IMR-90 (cell line): ENCODE measurements around the gene RAB2B.

Source experiments
- BHLHE40 ChIP-seq: fragments of 150-350 bp; IDR thresholded peaks from 2 replicates; pipeline ENCODE4 v1.6.1; 2016; ENCODE audit warnings: mild to moderate bottlenecking, low read depth, low read length
- CEBPB ChIP-seq: IDR thresholded peaks from 2 replicates; pipeline ENCODE4 v1.6.1; 2012; ENCODE audit warnings: low read depth, low read length, improper control_type of control experiment
- CHD1 ChIP-seq: IDR thresholded peaks from 2 replicates; pipeline ENCODE4 v1.6.1; 2012; ENCODE audit warnings: low read depth, low read length, improper control_type of control experiment
- ELK1 ChIP-seq: fragments of 150-350 bp; IDR thresholded peaks from 2 replicates; pipeline ENCODE4 v1.6.1; 2016; ENCODE audit warnings: low read depth, mild to moderate bottlenecking, low read length, moderate library complexity, borderline replicate concordance
- FOS ChIP-seq: fragments of 150-350 bp; IDR thresholded peaks from 2 replicates; pipeline ENCODE4 v1.6.1; 2016; ENCODE audit warnings: low read depth, low read length
- MAFK ChIP-seq: IDR thresholded peaks from 2 replicates; pipeline ENCODE4 v1.6.1; 2012; ENCODE audit warnings: low read depth, low read length, improper control_type of control experiment
- MXI1 ChIP-seq: IDR thresholded peaks from 2 replicates; pipeline ENCODE4 v1.6.1; 2012; ENCODE audit warnings: low read depth, mild to moderate bottlenecking, low read length, moderate library complexity, borderline replicate concordance
- POLR2A ChIP-seq: IDR thresholded peaks from 2 replicates; pipeline ENCODE4 v1.6.1; 2012; ENCODE audit warnings: mild to moderate bottlenecking, low read depth, low read length
- RAD21 ChIP-seq: IDR thresholded peaks from 2 replicates; pipeline ENCODE4 v1.6.1; 2012; ENCODE audit warnings: low read length, improper control_type of control experiment
- RFX5 ChIP-seq: IDR thresholded peaks from 2 replicates; pipeline ENCODE4 v1.8.0; 2012; ENCODE audit warnings: low read depth, mild to moderate bottlenecking, low read length, moderate library complexity
- SMC3 ChIP-seq: fragments of 150-350 bp; IDR thresholded peaks from 2 replicates; pipeline ENCODE4 v1.6.1; 2016; ENCODE audit warnings: low read depth, mild to moderate bottlenecking, antibody characterized with exemption, low read length, moderate library complexity
- TF ChIP-seq, protein P1 (sequence below): conservative IDR thresholded peaks from 2 replicates; pipeline ENCODE4 v1.5.1; 2012; ENCODE audit warnings: mild to moderate bottlenecking, low read depth, low read length, improper control_type of control experiment
- TF ChIP-seq, protein P2 (sequence below): fragments of 150-350 bp; IDR thresholded peaks from 2 replicates; pipeline ENCODE4 v1.6.1; 2017; ENCODE audit warnings: mild to moderate bottlenecking, antibody characterized with exemption, low read length, low read depth

GRCh38 chr14:21436567-21437062 lies 40.1 kb downstream of the RAB2B start:
- TF ChIP-seq, protein P1, sequence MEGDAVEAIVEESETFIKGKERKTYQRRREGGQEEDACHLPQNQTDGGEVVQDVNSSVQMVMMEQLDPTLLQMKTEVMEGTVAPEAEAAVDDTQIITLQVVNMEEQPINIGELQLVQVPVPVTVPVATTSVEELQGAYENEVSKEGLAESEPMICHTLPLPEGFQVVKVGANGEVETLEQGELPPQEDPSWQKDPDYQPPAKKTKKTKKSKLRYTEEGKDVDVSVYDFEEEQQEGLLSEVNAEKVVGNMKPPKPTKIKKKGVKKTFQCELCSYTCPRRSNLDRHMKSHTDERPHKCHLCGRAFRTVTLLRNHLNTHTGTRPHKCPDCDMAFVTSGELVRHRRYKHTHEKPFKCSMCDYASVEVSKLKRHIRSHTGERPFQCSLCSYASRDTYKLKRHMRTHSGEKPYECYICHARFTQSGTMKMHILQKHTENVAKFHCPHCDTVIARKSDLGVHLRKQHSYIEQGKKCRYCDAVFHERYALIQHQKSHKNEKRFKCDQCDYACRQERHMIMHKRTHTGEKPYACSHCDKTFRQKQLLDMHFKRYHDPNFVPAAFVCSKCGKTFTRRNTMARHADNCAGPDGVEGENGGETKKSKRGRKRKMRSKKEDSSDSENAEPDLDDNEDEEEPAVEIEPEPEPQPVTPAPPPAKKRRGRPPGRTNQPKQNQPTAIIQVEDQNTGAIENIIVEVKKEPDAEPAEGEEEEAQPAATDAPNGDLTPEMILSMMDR: no peak
- no peak for TF ChIP-seq ELK1
- TF ChIP-seq POLR2A: no peak
- TF ChIP-seq, protein P2, sequence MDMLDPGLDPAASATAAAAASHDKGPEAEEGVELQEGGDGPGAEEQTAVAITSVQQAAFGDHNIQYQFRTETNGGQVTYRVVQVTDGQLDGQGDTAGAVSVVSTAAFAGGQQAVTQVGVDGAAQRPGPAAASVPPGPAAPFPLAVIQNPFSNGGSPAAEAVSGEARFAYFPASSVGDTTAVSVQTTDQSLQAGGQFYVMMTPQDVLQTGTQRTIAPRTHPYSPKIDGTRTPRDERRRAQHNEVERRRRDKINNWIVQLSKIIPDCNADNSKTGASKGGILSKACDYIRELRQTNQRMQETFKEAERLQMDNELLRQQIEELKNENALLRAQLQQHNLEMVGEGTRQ: no peak
- no peak for TF ChIP-seq SMC3
- TF ChIP-seq MXI1: no peak
- no peak for TF ChIP-seq RAD21
- TF ChIP-seq RFX5: no peak
- TF ChIP-seq MAFK: no peak
- TF ChIP-seq FOS: no peak
- no peak for TF ChIP-seq BHLHE40
- no peak for TF ChIP-seq CEBPB
- no peak for TF ChIP-seq CHD1
